Mesenchymal stem cell (in vitro differentiated cells and primary cell): Measurements from ENCODE around the gene RASSF6.

Experiments used
- DNase-seq: peaks from one replicate; pipeline ENCODE4 v3.0.0-alpha.2; 2013
- H2AFZ ChIP-seq: one replicate; pipeline ENCODE4 v1.6.1; 2013; ENCODE audit warnings: low read depth, mild to moderate bottlenecking, control low read depth, inconsistent platforms, low read length, moderate library complexity
- H2AK5ac ChIP-seq: 2 replicates; pipeline ENCODE4 v1.6.1; 2013; ENCODE audit warnings: low read length, moderate library complexity, mild to moderate bottlenecking, inconsistent platforms; ENCODE audit not compliant: severe bottlenecking
- H2BK120ac ChIP-seq: one replicate; pipeline ENCODE4 v1.6.1; 2013; ENCODE audit warnings: low read depth, mild to moderate bottlenecking, inconsistent platforms, low read length, moderate library complexity
- H2BK12ac ChIP-seq, 2 experiments: one replicate each; pipeline ENCODE4 v1.6.1; 2013; ENCODE audit warnings: inconsistent platforms in 2 of 2, low read length in 2 of 2, mild to moderate bottlenecking in 2 of 2, moderate library complexity in 2 of 2, control low read depth in 1 of 2
- H2BK15ac ChIP-seq: one replicate; pipeline ENCODE4 v1.6.1; 2013; ENCODE audit warnings: mild to moderate bottlenecking, low read depth, inconsistent platforms; ENCODE audit not compliant: poor library complexity, severe bottlenecking
- H2BK5ac ChIP-seq: 2 replicates; pipeline ENCODE4 v1.6.1; 2013; ENCODE audit warnings: low read depth, mild to moderate bottlenecking, low read length, control low read depth, inconsistent platforms; ENCODE audit not compliant: poor library complexity, severe bottlenecking
- H3K14ac ChIP-seq, 2 experiments: one replicate each; pipeline ENCODE4 v1.6.1; 2013; ENCODE audit warnings: inconsistent platforms in 2 of 2, low read length in 2 of 2, control low read depth in 1 of 2, mild to moderate bottlenecking in 1 of 2, moderate library complexity in 1 of 2
- H3K18ac ChIP-seq, 2 experiments: one replicate each; pipeline ENCODE4 v1.6.1; 2013; ENCODE audit warnings: inconsistent platforms in 2 of 2, low read length in 2 of 2, control low read depth in 1 of 2, low read depth in 1 of 2, mild to moderate bottlenecking in 1 of 2
- H3K23ac ChIP-seq, 2 experiments: one replicate each; pipeline ENCODE4 v1.6.1; 2013; ENCODE audit warnings: inconsistent platforms in 2 of 2, low read length in 2 of 2, mild to moderate bottlenecking in 2 of 2, moderate library complexity in 2 of 2, control low read depth in 1 of 2
- H3K27ac ChIP-seq: 2 replicates; pipeline ENCODE4 v1.5.1; 2013; ENCODE audit warnings: mild to moderate bottlenecking, moderate library complexity, low read length, control low read depth, inconsistent platforms; ENCODE audit not compliant: poor library complexity, severe bottlenecking
- H3K27me3 ChIP-seq, 2 experiments: 2 replicates each; pipeline versions ENCODE4 v1.6.1 to v1.7.0; 2013; ENCODE audit warnings: low read length in 2 of 2, mild to moderate bottlenecking in 2 of 2, moderate library complexity in 2 of 2, control low read depth in 1 of 2, inconsistent platforms in 1 of 2; ENCODE audit not compliant: control insufficient read depth in 1 of 2, insufficient read depth in 1 of 2
- H3K36me3 ChIP-seq, 2 experiments: 2 replicates each; pipeline versions ENCODE4 v1.6.1 to v1.7.0; 2013; ENCODE audit warnings: low read length in 2 of 2, control low read depth in 1 of 2, inconsistent platforms in 1 of 2, low read depth in 1 of 2, mild to moderate bottlenecking in 1 of 2; ENCODE audit not compliant: insufficient read depth in 2 of 2, control insufficient read depth in 1 of 2
- H3K4ac ChIP-seq, 2 experiments: one replicate each; pipeline ENCODE4 v1.6.1; 2013; ENCODE audit warnings: inconsistent platforms in 2 of 2, low read length in 2 of 2, mild to moderate bottlenecking in 2 of 2, moderate library complexity in 2 of 2, control low read depth in 1 of 2, low read depth in 1 of 2
- H3K4me1 ChIP-seq: 2 replicates; pipeline ENCODE4 v1.6.1; 2013; ENCODE audit warnings: low read depth, low read length, control low read depth; ENCODE audit not compliant: control insufficient read depth, insufficient read depth
- H3K4me2 ChIP-seq: 2 replicates; pipeline ENCODE4 v1.6.1; 2013; ENCODE audit warnings: low read length, mild to moderate bottlenecking, inconsistent platforms; ENCODE audit not compliant: poor library complexity, severe bottlenecking
- H3K4me3 ChIP-seq, 2 experiments: 2 replicates each; pipeline versions ENCODE4 v1.5.1 to v1.7.0; 2013; ENCODE audit warnings: low read length in 2 of 2, mild to moderate bottlenecking in 2 of 2, control low read depth in 1 of 2, low read depth in 1 of 2; ENCODE audit not compliant: insufficient read depth in 1 of 2
- H3K79me1 ChIP-seq: replicated peaks from 2 replicates; pipeline ENCODE4 v1.6.1; 2013; ENCODE audit warnings: mild to moderate bottlenecking, control low read depth, low read length, inconsistent platforms; ENCODE audit not compliant: poor library complexity, severe bottlenecking
- H3K9ac ChIP-seq: 2 replicates; pipeline ENCODE4 v1.7.0; 2013; ENCODE audit warnings: mild to moderate bottlenecking, low read length, moderate library complexity
- H3K9me3 ChIP-seq: 2 replicates; pipeline ENCODE4 v1.7.0; 2013; ENCODE audit warnings: mild to moderate bottlenecking, low read length; ENCODE audit not compliant: control insufficient read depth
- H4K8ac ChIP-seq: one replicate; pipeline ENCODE4 v1.6.1; 2013; ENCODE audit warnings: inconsistent platforms, mild to moderate bottlenecking, low read length, moderate library complexity
- H4K91ac ChIP-seq: one replicate; pipeline ENCODE4 v1.6.1; 2013; ENCODE audit warnings: mild to moderate bottlenecking, low read length, inconsistent platforms
- WGBS: methylation state at CpG from one replicate; pipeline ENCODE4 v1.1.7; 2013; ENCODE audit warnings: mixed read lengths; 5-methylcytosine and 5-hydroxymethylcytosine counted together

Gene RASSF6

DNA sequence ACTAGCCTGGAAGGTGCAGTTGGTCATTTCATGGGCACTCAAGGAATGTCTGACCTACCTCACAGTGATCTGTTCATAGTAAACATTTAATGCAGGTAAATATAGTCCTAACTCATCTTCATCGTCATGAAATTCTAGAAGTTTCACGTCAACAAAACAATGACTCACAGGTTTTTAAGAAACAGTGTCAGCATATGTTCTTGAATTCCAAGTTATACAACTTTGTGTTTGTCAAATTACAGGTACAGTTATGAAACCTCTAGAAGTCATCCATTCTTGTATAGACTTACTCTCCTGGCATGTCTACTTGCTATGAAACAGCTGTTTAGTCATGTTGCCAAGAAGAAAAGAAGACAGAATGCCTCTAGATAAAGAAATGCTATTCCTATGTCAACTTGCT is 92.1 kb downstream of the RASSF6 start:
- no peak overlapping the region for H3K18ac ChIP-seq
- WGBS = 100% methylated on average over 1 of the region's 2 CpGs
- H3K27me3 ChIP-seq = no peaks in the 10 kb centered on the region
- H4K91ac ChIP-seq = no peak overlapping the region
- H2BK120ac ChIP-seq = no peak overlapping the region
- H3K4me2 ChIP-seq = no peak overlapping the region
- H4K8ac ChIP-seq = no peak overlapping the region
- H3K4ac ChIP-seq = no peak overlapping the region
- no peak overlapping the region for H3K23ac ChIP-seq
- H3K27ac ChIP-seq = no peak overlapping the region
- H2BK15ac ChIP-seq = no peak overlapping the region
- H2AK5ac ChIP-seq = no peak overlapping the region
- H3K4me1 ChIP-seq = no peaks in the 10 kb centered on the region
- no peaks in the 10 kb centered on the region for H3K36me3 ChIP-seq
- no peak overlapping the region for H3K9ac ChIP-seq
- no peak for DNase-seq
- H3K9me3 ChIP-seq = no peaks in the 10 kb centered on the region
- H2AFZ ChIP-seq = no peak overlapping the region
- H3K14ac ChIP-seq = no peak overlapping the region
- H3K4me3 ChIP-seq = no peak overlapping the region
- H2BK12ac ChIP-seq = no peak overlapping the region
- H2BK5ac ChIP-seq = no peak overlapping the region
- H3K79me1 ChIP-seq = no peaks in the 10 kb centered on the region

DNA sequence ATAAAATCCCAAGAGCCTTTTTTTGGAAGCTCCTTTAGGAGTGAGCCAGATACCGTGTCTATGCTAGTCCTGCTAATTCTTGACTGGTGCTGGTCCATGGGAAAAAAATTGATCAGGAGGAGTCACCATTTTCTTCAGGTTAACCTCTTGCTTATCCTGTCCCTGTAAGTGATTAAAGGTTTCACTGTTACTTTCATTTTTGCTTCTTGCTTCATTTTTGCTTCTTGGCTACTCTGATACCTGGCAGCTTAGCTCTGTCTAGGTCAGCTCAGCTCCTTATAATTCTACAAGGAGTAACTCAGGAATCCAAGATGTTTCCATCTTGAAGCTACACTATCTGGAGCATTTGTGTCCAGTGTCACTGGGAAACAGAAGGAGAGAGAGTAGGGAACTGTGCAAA is 93.0 kb downstream of the RASSF6 start:
- H3K18ac ChIP-seq = no peak overlapping the region
- H2BK5ac ChIP-seq = no peak overlapping the region
- H3K4me1 ChIP-seq = no peaks in the 10 kb centered on the region
- 71% methylated on average over 1 of the region's 1 CpG for WGBS
- no peak for DNase-seq
- H3K14ac ChIP-seq = no peak overlapping the region
- no peak overlapping the region for H4K91ac ChIP-seq
- no peak overlapping the region for H4K8ac ChIP-seq
- no peak overlapping the region for H2AK5ac ChIP-seq
- no peak overlapping the region for H2BK120ac ChIP-seq
- H3K79me1 ChIP-seq = no peaks in the 10 kb centered on the region
- H2BK15ac ChIP-seq = no peak overlapping the region
- H3K27ac ChIP-seq = no peak overlapping the region
- H3K9ac ChIP-seq = no peak overlapping the region
- H2BK12ac ChIP-seq = no peak overlapping the region
- H3K9me3 ChIP-seq = no peaks in the 10 kb centered on the region
- no peak overlapping the region for H3K4ac ChIP-seq
- H2AFZ ChIP-seq = no peak overlapping the region
- H3K36me3 ChIP-seq = no peaks in the 10 kb centered on the region
- H3K23ac ChIP-seq = no peak overlapping the region
- no peaks in the 10 kb centered on the region for H3K27me3 ChIP-seq
- H3K4me3 ChIP-seq = no peak overlapping the region
- no peak overlapping the region for H3K4me2 ChIP-seq

- Histone ChIP-seq H3K14ac (no peak overlapping the region), H3K79me1 (no peaks in the 10 kb centered on the region), H2BK12ac (no peak overlapping the region), H2BK5ac (no peak overlapping the region), H3K36me3 (no peaks in the 10 kb centered on the region), H2BK120ac (no peak overlapping the region), H3K23ac (no peak overlapping the region), H3K4me3 (no peak overlapping the region), H3K9me3 (no peaks in the 10 kb centered on the region), H3K9ac (no peak overlapping the region), H3K4ac (no peak overlapping the region), H4K8ac (no peak overlapping the region), H3K4me1 (peaks cover 4% of the 10 kb centered on the region), H2AK5ac (no peak overlapping the region), H3K18ac (no peak overlapping the region), H3K27me3 (no peaks in the 10 kb centered on the region), H3K27ac (no peak overlapping the region), H2BK15ac (no peak overlapping the region), H2AFZ (no peak overlapping the region), H4K91ac (no peak overlapping the region), H3K4me2 (no peak overlapping the region)
- WGBS = no CpG with 5 or more reads among the region's 1 CpG
- no peak for DNase-seq
Measured at GRCh38 chr4:73525611-73526010, 94.6 kb downstream of the RASSF6 start.

DNA sequence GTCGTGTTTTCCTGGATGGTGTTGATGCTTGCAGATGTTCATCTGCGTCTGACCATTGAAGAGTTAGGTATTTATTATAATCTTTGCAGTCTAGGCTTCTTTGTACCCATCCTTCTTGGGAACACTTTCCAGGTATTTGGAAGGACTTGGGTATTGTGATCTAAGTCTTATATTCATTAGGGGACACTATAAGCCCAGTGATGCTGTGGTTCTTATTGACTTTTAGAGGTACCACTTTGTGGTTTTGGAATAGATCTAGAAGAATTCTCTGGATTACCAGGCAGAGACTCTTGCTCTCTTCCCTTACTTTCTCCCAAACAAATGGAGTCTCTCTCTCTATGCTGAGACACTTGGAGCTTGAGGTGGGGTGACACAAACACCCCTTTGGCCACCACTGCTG is 97.1 kb downstream of the RASSF6 start:
- Histone ChIP-seq H3K79me1 (no peaks in the 10 kb centered on the region), H3K36me3 (no peaks in the 10 kb centered on the region), H3K27me3 (peaks cover 0 to under 1% of the 10 kb centered on the region in 2 experiments), H3K4me1 (peaks cover 4% of the 10 kb centered on the region), H2BK120ac (no peak overlapping the region), H3K4ac (no peak overlapping the region), H3K9me3 (no peaks in the 10 kb centered on the region), H2BK15ac (no peak overlapping the region), H4K8ac (no peak overlapping the region), H3K4me3 (no peak overlapping the region), H2AFZ (no peak overlapping the region), H2BK5ac (no peak overlapping the region), H3K27ac (no peak overlapping the region), H3K18ac (no peak overlapping the region), H2BK12ac (no peak overlapping the region), H3K23ac (no peak overlapping the region), H3K4me2 (no peak overlapping the region), H3K14ac (no peak overlapping the region), H3K9ac (no peak overlapping the region), H2AK5ac (no peak overlapping the region), H4K91ac (no peak overlapping the region)
- 89% methylated on average over 2 of the region's 2 CpGs for WGBS
- no peak for DNase-seq
